Non-pigmented ciliary epithelial cell (primary cell): ENCODE data around the gene PRSS22.

Experiments used
- DNase-seq: peaks from one replicate; pipeline ENCODE4 v3.0.0-alpha.2; 2010; ENCODE audit warnings: low read depth

PRSS22 gene

DNA sequence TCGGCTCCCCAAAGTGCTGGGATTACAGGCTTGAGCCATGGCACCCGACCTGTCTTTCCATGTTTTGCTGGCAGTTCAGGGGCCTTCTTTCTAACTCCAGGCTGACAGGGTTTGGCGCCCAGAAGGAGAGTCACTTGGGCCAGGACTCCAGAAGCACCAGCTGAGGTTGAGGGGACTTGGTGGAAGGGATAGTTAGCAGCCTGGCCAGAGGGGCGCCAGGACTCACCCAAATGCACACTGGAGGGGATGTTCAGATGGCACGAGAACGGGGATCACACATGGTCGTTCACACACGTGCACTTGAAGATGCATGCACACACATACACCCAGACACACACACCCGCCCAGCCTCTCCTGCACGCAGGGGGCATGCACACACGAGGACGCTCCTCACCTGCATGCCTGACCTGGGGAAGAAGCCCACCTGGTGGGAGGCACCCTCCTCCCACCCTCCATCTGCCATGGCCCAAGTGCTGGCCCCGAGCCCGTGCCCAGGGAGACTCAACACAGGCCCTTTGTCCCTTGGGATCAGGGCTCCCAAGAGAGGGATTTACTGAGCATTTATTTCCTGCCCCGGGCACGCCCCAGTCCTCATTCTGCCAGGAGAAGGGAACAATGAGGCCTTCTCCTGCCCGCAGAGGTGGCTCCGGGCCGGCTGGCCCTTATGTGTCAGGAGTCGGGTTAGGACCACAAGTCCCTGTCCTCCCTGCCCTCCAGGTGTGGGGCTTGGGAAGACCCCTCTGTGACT lies 43.2 kb downstream of the PRSS22 start:
- no peak for DNase-seq

GRCh38 chr16:2813771-2814221 lies 44.2 kb downstream of the PRSS22 start:
- no peak for DNase-seq

GRCh38 chr16:2811703-2812471 lies 46.1 kb downstream of the PRSS22 start:
- DNase-seq: no peak

- DNase-seq: no peak
Observed at GRCh38 chr16:2810651-2811050, 47.3 kb downstream of the PRSS22 start.

- no peak for DNase-seq
Observed at GRCh38 chr16:2809149-2809760, 48.7 kb downstream of the PRSS22 start.

DNA sequence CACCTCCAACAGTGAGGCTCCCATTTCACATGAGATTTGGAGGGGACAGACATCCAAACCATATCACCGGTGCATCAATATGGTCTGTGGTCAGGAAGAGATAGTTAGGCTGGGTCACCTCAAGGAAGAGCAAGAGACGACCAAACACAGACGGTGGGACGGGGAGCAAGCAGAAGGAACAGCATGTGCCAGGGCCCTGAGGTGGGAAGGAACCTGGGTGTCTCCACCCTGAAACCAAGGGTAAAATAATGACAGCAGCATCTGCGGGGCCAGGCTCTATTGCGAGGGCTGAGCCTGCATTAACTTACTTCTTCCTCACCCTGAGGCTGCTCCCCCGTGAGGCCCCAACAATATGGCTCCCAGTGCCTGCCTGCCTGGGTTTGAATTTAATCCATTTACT lies 49.8 kb downstream of the PRSS22 start:
- DNase-seq: no peak

DNA sequence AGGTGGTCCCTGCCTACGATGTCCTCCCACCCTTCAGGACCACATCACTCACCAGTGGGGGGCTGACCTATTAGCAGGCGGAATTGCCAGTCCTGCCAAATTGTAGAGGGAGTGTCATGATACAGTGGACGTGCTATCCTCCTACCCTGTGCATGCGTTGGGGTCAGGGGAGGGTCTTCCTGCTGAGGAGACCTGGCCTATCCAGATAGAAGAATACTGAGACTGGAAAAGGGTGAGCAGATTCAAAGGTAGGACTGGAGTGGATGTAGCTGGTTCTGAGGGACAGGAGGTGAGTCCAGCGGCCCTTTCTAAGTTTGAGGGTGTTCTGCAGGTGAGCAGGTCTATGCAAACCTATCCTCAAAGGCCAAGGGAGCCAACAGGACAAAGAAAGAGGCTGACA lies 51.7 kb downstream of the PRSS22 start:
- DNase-seq: no peak

DNA sequence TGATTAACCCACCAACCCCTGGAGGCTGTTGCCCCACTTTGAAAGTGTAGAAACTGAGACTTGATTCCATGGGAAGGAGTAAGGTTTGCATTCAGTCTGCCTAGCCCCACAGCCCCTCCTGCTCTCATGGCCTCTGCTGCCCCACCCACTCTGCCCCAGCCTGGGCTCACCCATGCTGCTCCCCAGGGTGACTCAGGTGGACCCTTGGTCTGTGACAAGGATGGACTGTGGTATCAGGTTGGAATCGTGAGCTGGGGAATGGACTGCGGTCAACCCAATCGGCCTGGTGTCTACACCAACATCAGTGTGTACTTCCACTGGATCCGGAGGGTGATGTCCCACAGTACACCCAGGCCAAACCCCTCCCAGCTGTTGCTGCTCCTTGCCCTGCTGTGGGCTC lies 53.2 kb downstream of the PRSS22 start:
- DNase-seq: no peak

- DNase-seq: no peak
Observed at GRCh38 chr16:2803545-2804195, 54.3 kb downstream of the PRSS22 start.
